Parathyroid adenoma (tissue), 2 donors: ENCODE results near the gene EEF1E1.

Source experiments
- H2AFZ ChIP-seq: fragments of 300-600 bp; sonication (generic); one replicate; pipeline ENCODE4 v1.7.0; 2017; ENCODE audit warnings: antibody characterized with exemption, mild to moderate bottlenecking
- H3K27ac ChIP-seq: fragments of 300-600 bp; sonication (generic); one replicate; pipeline ENCODE4 v1.7.0; 2017
- H3K27me3 ChIP-seq: fragments of 300-600 bp; sonication (generic); one replicate; pipeline ENCODE4 v1.7.0; 2017; ENCODE audit warnings: low read length; ENCODE audit not compliant: control insufficient read depth, insufficient read depth
- H3K36me3 ChIP-seq: fragments of 300-600 bp; sonication (generic); one replicate; pipeline ENCODE4 v1.7.0; 2017; ENCODE audit warnings: low read length; ENCODE audit not compliant: control insufficient read depth, insufficient read depth
- H3K4me1 ChIP-seq: fragments of 300-600 bp; sonication (generic); one replicate; pipeline ENCODE4 v1.7.0; 2017; ENCODE audit warnings: control low read depth
- H3K4me2 ChIP-seq: fragments of 300-600 bp; sonication (generic); one replicate; pipeline ENCODE4 v1.7.0; 2017; ENCODE audit warnings: low read length
- H3K4me3 ChIP-seq: fragments of 300-600 bp; sonication (generic); one replicate; pipeline ENCODE4 v1.7.0; 2017; ENCODE audit warnings: low read depth, low read length
- H3K79me2 ChIP-seq: fragments of 300-600 bp; sonication (generic); one replicate; pipeline ENCODE4 v1.7.0; 2017; ENCODE audit warnings: control low read depth
- H3K9ac ChIP-seq: fragments of 300-600 bp; sonication (generic); one replicate; pipeline ENCODE4 v1.7.0; 2017; ENCODE audit warnings: mild to moderate bottlenecking
- H3K9me3 ChIP-seq: fragments of 300-600 bp; sonication (generic); one replicate; pipeline ENCODE4 v1.7.0; 2017; ENCODE audit warnings: low read length; ENCODE audit not compliant: control insufficient read depth
- CTCF ChIP-seq: fragments of 300-600 bp; sonication (generic); IDR thresholded peaks from one replicate; pipeline ENCODE4 v1.7.0; 2017; ENCODE audit warnings: antibody characterized with exemption, mild to moderate bottlenecking
- donor health status: primary hyperparathyroidism.

EEF1E1 gene

GRCh38 chr6:8100159-8100854, 2.0 kb downstream of the EEF1E1 start:
- peaks cover 3% of the 10 kb centered on the region for H3K4me1 ChIP-seq
- H3K27ac ChIP-seq, result no peak overlapping the region
- no peaks in the 10 kb centered on the region for H3K36me3 ChIP-seq
- H3K27me3 ChIP-seq, result no peaks in the 10 kb centered on the region
- no peak overlapping the region for H3K4me2 ChIP-seq
- peaks cover 18% of the 10 kb centered on the region for H3K79me2 ChIP-seq
- H3K9ac ChIP-seq, result no peak overlapping the region
- H3K9me3 ChIP-seq, result no peaks in the 10 kb centered on the region
- no peak for TF ChIP-seq CTCF
- no peak overlapping the region for H3K4me3 ChIP-seq
- no peak overlapping the region for H2AFZ ChIP-seq

GRCh38 chr6:8090650-8091049, 11.7 kb downstream of the EEF1E1 start:
- Histone ChIP-seq H3K9me3 (no peaks in the 10 kb centered on the region), H3K27me3 (no peaks in the 10 kb centered on the region), H3K4me2 (no peak overlapping the region), H2AFZ (no peak overlapping the region), H3K36me3 (no peaks in the 10 kb centered on the region), H3K27ac (no peak overlapping the region), H3K79me2 (peaks cover 2% of the 10 kb centered on the region), H3K4me1 (no peaks in the 10 kb centered on the region), H3K4me3 (no peak overlapping the region), H3K9ac (no peak overlapping the region)
- no peak for TF ChIP-seq CTCF

- Histone ChIP-seq H3K9ac (no peak overlapping the region), H3K4me2 (no peak overlapping the region), H3K9me3 (no peaks in the 10 kb centered on the region), H2AFZ (no peak overlapping the region), H3K4me3 (no peak overlapping the region), H3K36me3 (no peaks in the 10 kb centered on the region), H3K27ac (no peak overlapping the region), H3K27me3 (no peaks in the 10 kb centered on the region), H3K79me2 (peaks cover 1% of the 10 kb centered on the region), H3K4me1 (peaks cover 2% of the 10 kb centered on the region)
- no peak for TF ChIP-seq CTCF
These were observed 13.5 kb downstream of the EEF1E1 start for GRCh38 chr6:8088886-8089285.

- H3K9me3 ChIP-seq, result no peaks in the 10 kb centered on the region
- H3K4me1 ChIP-seq, result peaks cover 8% of the 10 kb centered on the region
- H2AFZ ChIP-seq, result no peak overlapping the region
- TF ChIP-seq CTCF, result no peak
- no peaks in the 10 kb centered on the region for H3K27me3 ChIP-seq
- no peaks in the 10 kb centered on the region for H3K36me3 ChIP-seq
- no peak overlapping the region for H3K9ac ChIP-seq
- no peak overlapping the region for H3K27ac ChIP-seq
- H3K4me3 ChIP-seq, result no peak overlapping the region
- no peaks in the 10 kb centered on the region for H3K79me2 ChIP-seq
- H3K4me2 ChIP-seq, result no peak overlapping the region
These were observed 14.2 kb downstream of the EEF1E1 start for GRCh38 chr6:8087870-8088754.
